Activated CD4-positive, alpha-beta T cell treated with anti-CD3 and anti-CD28 coated beads for 36 hours (primary cell): ENCODE measurements around the gene GH1. TPM values are rescaled to one million over a fixed set of nuclear protein-coding genes. Genes with fewer than 3 reads are reported as not detected.

Experiments
- ATAC-seq: fragments of 200-7000 bp; cut with Tn5 transposase; one replicate; pipeline ENCODE4 v1.10.0; 2021; ENCODE audit warnings: mild to moderate bottlenecking, moderate library complexity
- CTCF ChIA-PET: fragments of 350-600 bp; sonication (Branson Sonifier 250); formaldehyde crosslinking; loops from one replicate; lab custom pipeline; 2021; ENCODE audit warnings: antibody characterized with exemption; lab: Charles Lee
- POLR2A ChIA-PET: fragments of 350-600 bp; sonication (Branson Sonifier 250); formaldehyde crosslinking; loops from one replicate; lab custom pipeline; 2021; ENCODE audit warnings: antibody characterized with exemption, inconsistent platforms; lab: Charles Lee
- DNase-seq: peaks from one replicate; pipeline ENCODE4 v3.0.0-alpha.2; 2020
- H3K27ac Mint-ChIP-seq: one replicate; pipeline ENCODE4 v1.8.0; 2021; ENCODE audit warnings: mixed read lengths
- H3K27me3 Mint-ChIP-seq: one replicate; pipeline ENCODE4 v1.8.0; 2021; ENCODE audit warnings: mixed read lengths
- H3K36me3 Mint-ChIP-seq: one replicate; pipeline ENCODE4 v1.8.0; 2021; ENCODE audit warnings: low read depth, mixed read lengths
- H3K4me1 Mint-ChIP-seq: one replicate; pipeline ENCODE4 v1.8.0; 2021; ENCODE audit warnings: mixed read lengths
- H3K4me3 Mint-ChIP-seq: one replicate; pipeline ENCODE4 v1.8.0; 2021; ENCODE audit warnings: mild to moderate bottlenecking, moderate library complexity, mixed read lengths
- H3K9me3 Mint-ChIP-seq: one replicate; pipeline ENCODE4 v1.8.0; 2021; ENCODE audit warnings: low read depth, mixed read lengths
- intact Hi-C, 2 experiments: fragments of 100-400 bp; cut with DNase I in 1 of 2; cut with micrococcal nuclease in 1 of 2; formaldehyde crosslinking; loops; one replicate each; pipeline versions ENCODE4 v1.14.2 to v1.15.1; 2022 to 2024; cut with DNase I, micrococcal nuclease
- total RNA-seq, 2 experiments: library from RNA; stranded (reverse); gene quantifications; one replicate each; pipeline ENCODE4 v1.2.3, GENCODE V29; 2021

GH1 gene
- total RNA-seq, 2 experiments from 2014 or later, result 0.28 TPM; not detected in 1

DNA sequence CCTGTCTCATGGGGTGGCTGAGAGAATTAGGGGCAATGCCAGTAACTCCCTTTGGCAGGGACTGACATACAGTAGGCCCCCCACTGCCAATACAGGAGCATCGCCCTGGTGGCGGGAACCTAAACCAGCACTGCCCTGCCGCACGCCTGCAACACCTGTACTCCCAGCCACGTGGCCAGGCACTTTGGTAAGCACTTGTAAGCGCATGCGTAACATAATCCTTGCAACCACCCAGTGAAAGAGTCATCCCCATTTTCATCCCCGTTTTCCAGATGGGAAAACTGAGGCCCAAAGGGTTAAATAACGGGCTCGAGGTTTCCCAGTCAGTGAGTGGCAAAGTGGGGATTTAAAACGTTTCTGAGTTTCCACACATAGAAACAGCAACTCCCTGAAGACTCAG is 36.6 kb upstream of the GH1 start:
- no peaks in the 10 kb centered on the region for H3K27me3 Mint-ChIP-seq
- H3K4me1 Mint-ChIP-seq, result peaks cover 19% of the 10 kb centered on the region
- POLR2A ChIA-PET, result no interaction called here
- DNase-seq, result no peak
- H3K4me3 Mint-ChIP-seq, result no peak overlapping the region
- ATAC-seq, result no peak
- no peaks in the 10 kb centered on the region for H3K9me3 Mint-ChIP-seq
- intact Hi-C loops, result no loop called here
- H3K27ac Mint-ChIP-seq, result peak overlapping the region; percentile 28
- CTCF ChIA-PET, result interaction anchor here (0.6 to 3.7 kb wide), 8 partner anchors 9 to 904 kb away, joined by 3 to 23 read pairs (median 4); no protein-coding TSS in a partner anchor
- no peaks in the 10 kb centered on the region for H3K36me3 Mint-ChIP-seq

DNA sequence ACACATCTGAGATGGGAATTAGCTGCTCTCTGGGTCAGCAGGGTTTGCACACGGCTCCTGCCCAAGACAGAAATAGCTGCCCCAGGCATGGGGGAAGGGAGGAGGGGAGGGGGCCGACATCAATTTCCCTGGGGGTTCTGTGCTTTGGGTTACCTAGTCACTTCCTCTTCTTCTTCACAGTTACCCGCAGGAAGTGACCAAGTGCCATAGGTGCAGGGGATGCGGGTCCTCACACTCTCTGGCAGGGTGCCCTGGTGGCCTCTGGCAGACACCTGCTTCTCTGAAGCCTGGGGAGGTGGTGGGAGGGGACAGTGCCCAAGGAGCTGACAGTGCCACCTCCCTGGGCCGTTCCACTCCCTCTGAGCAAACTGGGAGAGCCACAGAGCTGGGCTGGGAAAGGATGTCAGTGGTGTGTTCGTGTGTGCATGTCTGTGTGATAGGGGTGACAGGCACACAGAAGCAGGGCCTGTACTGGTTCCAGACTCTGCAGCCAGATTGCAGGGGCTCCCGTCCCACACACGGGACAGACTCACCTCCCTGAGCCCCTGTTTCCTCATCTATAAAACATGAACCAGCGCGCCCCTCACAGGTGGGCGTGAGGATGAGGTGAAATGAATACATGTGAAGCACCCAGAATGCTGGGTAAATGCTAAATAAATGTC is 35.9 kb upstream of the GH1 start:
- ChIA-PET POLR2A (interaction anchor here (1.1 kb wide), 1 partner anchor 21 kb away, joined by 4 read pairs; no protein-coding TSS in a partner anchor), CTCF (interaction anchor here (0.5 to 3.7 kb wide), 14 partner anchors 8 to 904 kb away, joined by 3 to 23 read pairs (median 3); partner anchors contain the start of gene GH1)
- Mint-ChIP-seq H3K9me3 (no peaks in the 10 kb centered on the region), H3K27me3 (no peaks in the 10 kb centered on the region), H3K27ac (peak overlapping the region; percentile 71), H3K36me3 (no peaks in the 10 kb centered on the region), H3K4me3 (no peak overlapping the region), H3K4me1 (peaks cover 19% of the 10 kb centered on the region)
- intact Hi-C loops, result loop anchor here in 1 of 2 experiments (5.0 kb wide), 1 partner anchor 38 kb away; no protein-coding TSS in a partner anchor
- ATAC-seq, result peak; percentile 78
- peak; percentile 66 for DNase-seq

DNA sequence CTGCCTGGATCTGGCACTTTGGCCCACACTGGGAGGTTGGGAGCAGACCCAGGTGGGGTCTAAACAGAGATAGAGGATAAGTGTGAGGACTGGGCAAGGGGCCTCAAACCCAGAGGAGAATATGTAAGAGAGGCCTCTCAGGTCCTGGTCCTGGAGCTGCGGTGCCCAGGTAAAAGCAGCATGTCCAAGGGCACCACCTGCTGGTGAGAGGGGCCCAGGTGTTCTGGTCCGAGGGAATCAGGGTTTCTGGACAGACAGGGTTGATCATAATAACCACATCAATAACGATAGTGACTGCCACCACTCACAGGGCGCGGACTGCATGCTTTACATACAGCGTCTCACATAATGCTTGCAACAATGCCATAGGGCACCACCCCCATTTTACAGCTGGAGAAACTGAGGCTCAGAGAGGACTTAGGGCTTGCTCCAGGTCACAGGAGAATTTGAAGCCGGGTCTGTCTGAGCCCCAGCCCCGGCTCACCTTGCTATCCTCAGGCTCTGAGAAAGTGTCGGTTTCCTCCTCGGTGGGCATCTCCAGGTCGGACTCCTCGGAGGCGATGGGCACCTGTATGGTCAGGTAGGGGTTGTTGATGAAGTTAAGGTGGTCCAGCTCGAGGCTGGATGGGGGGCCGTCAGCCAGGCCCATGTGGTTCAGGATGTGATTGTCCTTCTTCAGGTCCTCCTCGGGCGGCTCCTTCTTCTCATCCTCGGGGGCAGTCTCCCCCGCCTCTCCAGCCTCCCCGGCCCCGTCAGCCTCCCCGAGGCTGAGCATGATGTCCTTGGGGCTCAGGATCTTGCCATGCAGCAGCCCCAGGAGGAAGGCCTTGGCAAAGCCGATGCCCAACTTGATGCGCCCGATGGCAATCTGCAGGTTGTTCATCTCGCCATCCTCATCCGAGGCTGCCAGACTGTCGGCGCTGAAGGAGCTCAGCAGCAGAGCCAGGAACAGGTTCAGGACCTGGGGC is 32.6 kb upstream of the GH1 start:
- Mint-ChIP-seq H3K4me3 (no peak overlapping the region), H3K9me3 (no peaks in the 10 kb centered on the region), H3K4me1 (peaks cover 25% of the 10 kb centered on the region), H3K36me3 (no peaks in the 10 kb centered on the region), H3K27me3 (no peaks in the 10 kb centered on the region), H3K27ac (no peak overlapping the region)
- intact Hi-C loops, result loop anchor here in 1 of 2 experiments (5.0 kb wide), 1 partner anchor 41 kb away; no protein-coding TSS in a partner anchor
- POLR2A ChIA-PET, result interaction anchor here (0.7 to 0.8 kb wide), 2 partner anchors 194 to 240 kb away, joined by 3 to 4 read pairs; no protein-coding TSS in a partner anchor
- DNase-seq, result peak; percentile 59
- CTCF ChIA-PET, result interaction anchor here (0.8 to 1.5 kb wide), 7 partner anchors 13 to 201 kb away, joined by 3 to 8 read pairs (median 4); no protein-coding TSS in a partner anchor
- no peak for ATAC-seq

DNA sequence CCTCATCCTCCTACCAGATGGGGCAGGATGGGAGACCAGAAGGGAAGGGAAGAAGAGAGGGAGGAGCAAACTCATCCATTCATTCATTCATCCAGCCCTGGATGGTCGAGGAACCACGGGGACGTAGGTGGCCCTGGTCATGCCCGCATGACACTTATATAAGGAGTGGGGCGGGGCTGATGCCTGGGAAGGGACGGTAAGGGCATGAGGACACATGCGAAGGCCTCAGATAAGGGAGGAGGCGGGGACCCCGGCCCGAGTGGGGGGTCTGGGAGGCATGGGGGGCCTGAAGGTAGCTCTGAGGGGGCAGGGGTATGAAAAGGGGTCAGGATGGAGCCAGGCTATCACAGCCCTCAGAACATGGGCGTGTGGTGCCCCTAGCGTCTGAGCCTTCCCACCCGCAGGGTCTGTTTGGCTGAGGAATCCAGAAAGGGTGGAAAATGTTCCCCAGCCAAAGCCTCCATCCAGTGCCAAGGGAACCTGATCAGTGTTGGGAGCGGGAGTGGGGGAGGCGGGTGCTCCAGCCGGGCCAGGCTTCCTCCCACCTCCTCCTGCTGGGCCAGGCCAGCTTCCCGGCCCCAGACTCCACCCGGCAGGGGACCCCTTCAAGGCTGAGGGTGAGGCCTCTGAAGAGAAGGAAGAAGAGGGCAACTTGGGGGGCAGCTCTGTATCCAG is 31.1 kb upstream of the GH1 start:
- CTCF ChIA-PET, result interaction anchor here (1.1 to 1.9 kb wide), 3 partner anchors 14 to 82 kb away, joined by 3 to 5 read pairs (median 4); no protein-coding TSS in a partner anchor
- no peak overlapping the region for H3K4me3 Mint-ChIP-seq
- H3K27me3 Mint-ChIP-seq, result no peaks in the 10 kb centered on the region
- H3K4me1 Mint-ChIP-seq, result peaks cover 23% of the 10 kb centered on the region
- ATAC-seq (no peak), DNase-seq (no peak)
- POLR2A ChIA-PET, result no interaction called here
- intact Hi-C loops, result loop anchor here in 1 of 2 experiments (5.0 kb wide), 1 partner anchor 43 kb away; no protein-coding TSS in a partner anchor
- H3K27ac Mint-ChIP-seq, result no peak overlapping the region
- no peaks in the 10 kb centered on the region for H3K36me3 Mint-ChIP-seq
- H3K9me3 Mint-ChIP-seq, result no peaks in the 10 kb centered on the region

DNA sequence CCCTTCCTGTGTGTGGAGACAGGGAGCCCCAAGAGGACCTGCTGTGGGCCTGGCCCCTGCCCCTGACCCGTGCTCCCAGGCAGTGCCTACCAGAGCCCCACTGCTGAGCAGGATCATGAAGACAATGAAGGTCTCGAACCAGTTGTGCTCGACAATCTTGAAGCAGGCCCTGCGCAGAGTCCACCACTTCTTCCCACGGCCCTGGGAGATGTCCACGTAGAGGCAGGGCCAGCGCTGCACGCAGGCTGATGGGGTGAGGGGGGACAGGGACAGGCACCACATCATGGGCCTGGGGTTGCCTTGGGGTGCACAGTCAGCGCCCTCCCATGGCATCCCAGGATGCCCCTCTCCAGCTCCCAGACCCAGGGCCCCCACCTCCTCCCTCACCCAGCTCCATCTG is 29.9 kb upstream of the GH1 start:
- intact Hi-C loops, result no loop called here
- CTCF ChIA-PET, result interaction anchor here (1.2 to 1.9 kb wide), 2 partner anchors 15 to 29 kb away, joined by 3 to 5 read pairs; no protein-coding TSS in a partner anchor
- Mint-ChIP-seq H3K4me3 (no peak overlapping the region), H3K27me3 (no peaks in the 10 kb centered on the region), H3K9me3 (no peaks in the 10 kb centered on the region), H3K27ac (no peak overlapping the region), H3K36me3 (no peaks in the 10 kb centered on the region), H3K4me1 (peaks cover 13% of the 10 kb centered on the region)
- POLR2A ChIA-PET, result no interaction called here
- DNase-seq (no peak), ATAC-seq (no peak)

DNA sequence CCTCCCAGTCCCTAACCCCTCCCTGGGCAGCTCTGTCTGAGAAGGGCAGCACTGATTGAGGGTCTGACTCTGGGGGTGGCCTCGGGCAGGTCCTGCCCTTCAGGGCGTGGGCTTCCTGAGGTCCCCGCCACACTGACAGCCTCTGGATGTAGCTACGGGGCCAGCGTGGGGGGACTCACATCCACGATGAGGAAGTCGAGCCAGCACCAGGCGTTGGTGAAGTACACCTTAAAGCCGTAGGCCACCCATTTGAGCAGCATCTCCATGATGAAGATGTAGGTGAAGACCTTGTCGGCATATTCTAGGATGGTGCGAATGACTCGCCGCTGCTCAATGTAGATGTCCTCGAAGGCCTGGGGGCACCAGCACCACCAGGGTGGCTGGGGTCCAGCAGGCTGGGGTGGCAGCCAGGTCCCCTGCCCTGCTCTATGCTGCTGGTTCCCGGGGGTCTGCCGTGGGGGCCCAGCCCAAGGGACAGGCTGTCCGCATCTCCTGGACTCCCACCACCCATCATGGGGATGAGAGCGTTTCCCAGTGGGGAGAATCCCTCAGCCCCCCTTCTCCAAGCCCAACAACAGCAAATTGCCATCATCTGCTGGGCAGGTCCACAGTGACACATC is 29.2 kb upstream of the GH1 start:
- intact Hi-C loops, result loop anchor here in 1 of 2 experiments (2.0 kb wide), 1 partner anchor 43 kb away; no protein-coding TSS in a partner anchor
- no peak for DNase-seq
- no peaks in the 10 kb centered on the region for H3K36me3 Mint-ChIP-seq
- no peaks in the 10 kb centered on the region for H3K27me3 Mint-ChIP-seq
- H3K4me3 Mint-ChIP-seq, result no peak overlapping the region
- H3K9me3 Mint-ChIP-seq, result no peaks in the 10 kb centered on the region
- POLR2A ChIA-PET, result no interaction called here
- CTCF ChIA-PET, result interaction anchor here (0.9 to 2.9 kb wide), 9 partner anchors 8 to 89 kb away, joined by 3 to 34 read pairs (median 10); partner anchors contain the start of gene GH1
- ATAC-seq, result no peak
- no peak overlapping the region for H3K27ac Mint-ChIP-seq
- H3K4me1 Mint-ChIP-seq, result peaks cover 13% of the 10 kb centered on the region

DNA sequence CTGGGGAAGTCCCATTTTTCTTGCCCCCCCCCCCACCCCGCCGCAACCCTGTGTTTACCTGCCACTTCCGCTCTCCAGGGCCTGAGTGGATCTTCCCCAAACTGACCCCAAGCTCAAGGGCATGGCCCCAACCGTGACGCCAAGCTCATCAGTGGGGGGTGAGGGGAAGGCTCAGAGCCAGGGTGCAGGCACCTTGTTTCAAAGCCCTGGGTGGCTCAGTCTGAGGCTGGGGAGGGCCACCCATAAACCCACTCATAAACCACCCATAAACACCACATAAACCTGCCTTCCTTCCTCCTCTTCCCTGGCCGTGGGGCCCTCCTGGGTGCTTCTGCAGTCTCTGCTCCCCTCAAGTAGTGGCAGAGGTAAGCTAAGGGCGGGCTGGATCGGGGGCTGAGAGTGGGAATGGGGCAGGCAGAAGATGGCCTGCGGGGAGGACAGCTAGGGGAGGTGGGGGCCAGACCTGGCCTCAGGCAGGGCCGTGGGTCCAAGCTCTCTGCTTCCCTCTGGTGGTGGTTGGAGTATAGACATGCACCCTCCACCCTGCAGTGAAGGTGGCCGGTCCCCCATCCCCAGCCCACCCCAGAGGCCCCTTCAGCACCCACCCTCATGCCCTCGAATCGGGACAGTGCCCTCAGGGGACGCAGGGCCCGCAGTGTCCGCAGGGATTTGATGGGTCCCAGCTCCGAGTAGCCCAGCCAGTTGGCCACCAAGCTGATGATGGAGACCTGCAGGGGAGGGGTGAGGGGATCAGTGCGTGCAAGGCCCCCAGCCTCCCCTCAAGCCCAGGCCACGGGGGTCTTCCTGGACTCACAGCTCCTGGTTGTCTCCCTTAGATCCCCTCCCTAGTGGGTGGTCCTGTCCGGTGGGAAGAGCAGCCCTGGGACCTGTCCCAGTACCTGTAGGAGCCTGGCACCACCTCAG is 28.1 kb upstream of the GH1 start:
- intact Hi-C loops, result loop anchor here (1.0 to 2.0 kb wide), 2 partner anchors 27 to 44 kb away; no protein-coding TSS in a partner anchor
- ATAC-seq, result peak; percentile 95
- H3K36me3 Mint-ChIP-seq, result no peaks in the 10 kb centered on the region
- no peaks in the 10 kb centered on the region for H3K9me3 Mint-ChIP-seq
- H3K27ac Mint-ChIP-seq, result peak overlapping the region; percentile 65
- ChIA-PET CTCF (interaction anchor here (0.6 to 2.9 kb wide), 39 partner anchors 10 to 521 kb away, joined by 3 to 34 read pairs (median 5); partner anchors contain the start of genes CD79B, CSHL1 and GH1), POLR2A (interaction anchor here (0.6 kb wide), 1 partner anchor 10 kb away, joined by 3 read pairs; no protein-coding TSS in a partner anchor)
- H3K27me3 Mint-ChIP-seq, result no peaks in the 10 kb centered on the region
- DNase-seq, result peak; percentile 79
- H3K4me1 Mint-ChIP-seq, result peaks cover 13% of the 10 kb centered on the region
- H3K4me3 Mint-ChIP-seq, result peak overlapping the region; percentile 21

DNA sequence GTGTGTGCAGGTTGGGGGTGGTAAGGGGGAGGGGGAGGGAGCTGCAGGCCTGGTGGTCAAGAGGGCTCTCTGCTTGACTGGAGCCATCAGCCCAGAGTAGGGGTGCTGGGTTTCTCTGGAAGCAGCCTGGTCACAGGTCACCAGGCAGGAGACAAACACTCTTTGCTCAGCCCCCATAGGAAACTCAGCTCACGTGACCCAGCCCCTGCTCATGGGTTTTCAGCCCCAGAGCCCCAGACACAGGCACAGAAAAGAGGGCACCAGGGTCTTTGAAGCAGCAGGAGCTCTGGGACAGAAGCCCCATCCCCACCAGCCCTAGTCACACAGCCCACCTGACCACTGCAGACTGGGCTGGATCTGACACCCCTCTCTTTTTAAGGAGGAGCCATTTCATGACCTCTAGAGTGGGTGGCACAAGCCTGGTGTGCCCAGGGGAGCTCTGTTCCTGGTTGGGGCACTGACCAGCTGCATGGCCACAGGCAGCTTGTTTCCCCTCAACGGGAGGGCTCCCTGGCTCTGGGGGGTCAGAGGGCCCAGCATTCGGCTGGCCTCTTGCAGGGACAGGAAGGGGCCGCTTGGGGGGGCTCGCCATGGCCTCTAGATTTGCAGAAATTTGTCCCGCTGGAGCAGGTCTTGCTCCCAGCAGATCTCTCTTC is 27.3 kb upstream of the GH1 start:
- Mint-ChIP-seq H3K9me3 (no peaks in the 10 kb centered on the region), H3K4me3 (no peak overlapping the region), H3K36me3 (no peaks in the 10 kb centered on the region), H3K27me3 (no peaks in the 10 kb centered on the region), H3K4me1 (peaks cover 13% of the 10 kb centered on the region), H3K27ac (no peak overlapping the region)
- ATAC-seq (peak; percentile 5), DNase-seq (no peak)
- intact Hi-C loops, result loop anchor here (1.0 to 2.0 kb wide), 2 partner anchors 27 to 45 kb away; no protein-coding TSS in a partner anchor
- POLR2A ChIA-PET, result no interaction called here
- CTCF ChIA-PET, result interaction anchor here (0.6 to 2.9 kb wide), 37 partner anchors 9 to 861 kb away, joined by 3 to 34 read pairs (median 5); partner anchors contain the start of genes CD79B, CSHL1 and GH1
